ENCODE data around the gene TMEM107. TPM values are rescaled to one million over a fixed set of nuclear protein-coding genes. Genes with fewer than 3 reads are reported as not detected.
A peak's percentile ranks its signal among the peaks of the same experiment; 100 is the strongest.

The TMEM107 gene
- total and polyA plus RNA-seq, 5 donors = 7.1 to 11.4 (median 8.2) TPM

- intact Hi-C loops (cut with DNase I) = loop anchor here in 1 of 4 donors (10.0 kb wide), 1 partner anchor 64 kb away; the partner anchor contains the start of gene HES7
- Histone ChIP-seq H3K4me1 (ENCODE audit: control insufficient read depth, insufficient read depth, low read length) (peaks cover 9% of the 10 kb centered on the region), H3K9me3 (ENCODE audit: control insufficient read depth, low read length) (no peaks in the 10 kb centered on the region), H3K27me3 (ENCODE audit: control insufficient read depth, insufficient read depth) (no peaks in the 10 kb centered on the region), H3K4me3 (ENCODE audit: low read length) (peak overlapping the region; percentile 71), H3K27ac (ENCODE audit: low read length) (peak overlapping the region; percentile 98)
- no peak for ATAC-seq
- DNase-seq = peak; percentile 37 to 79 (median 73)
- WGBS = 4% methylated on average over 67 of the region's 67 CpGs
Measured at GRCh38 chr17:8189041-8189710, 13.0 kb upstream of the TMEM107 start.

GRCh38 chr17:8188263-8188839 lies 12.2 kb upstream of the TMEM107 start:
- 34% methylated on average over 12 of the region's 12 CpGs for WGBS
- H3K4me1 ChIP-seq (ENCODE audit: control insufficient read depth, insufficient read depth, low read length) = peaks cover 9% of the 10 kb centered on the region

GRCh38 chr17:8187517-8188262 lies 11.5 kb upstream of the TMEM107 start:
- peak overlapping the region; percentile 96 for H3K27ac ChIP-seq (ENCODE audit: low read length)
- under 1% methylated on average over 25 of the region's 25 CpGs for WGBS
- H3K9me3 ChIP-seq (ENCODE audit: control insufficient read depth, low read length) = no peaks in the 10 kb centered on the region
- peaks cover 9% of the 10 kb centered on the region for H3K4me1 ChIP-seq (ENCODE audit: control insufficient read depth, insufficient read depth, low read length)
- no peak overlapping the region for H3K4me3 ChIP-seq (ENCODE audit: low read length)
- no peaks in the 10 kb centered on the region for H3K27me3 ChIP-seq (ENCODE audit: control insufficient read depth, insufficient read depth)
- ATAC-seq = peak; percentile 70
- DNase-seq = peak; percentile 89 to 95 (median 94)
- intact Hi-C loops (cut with DNase I) = loop anchor here in 3 of 4 donors (2.0 to 10.0 kb wide), 5 partner anchors 33 to 69 kb away; partner anchors contain the start of genes HES7 (in 2 of the 3) and ALOXE3 (in 1 of the 3)

More at GRCh38 chr17:8188263-8188839, 12.2 kb upstream of the TMEM107 start:
- no peak for ATAC-seq
- Histone ChIP-seq H3K4me3 (ENCODE audit: low read length) (peak overlapping the region; percentile 71), H3K27ac (ENCODE audit: low read length) (peak overlapping the region; percentile 65), H3K9me3 (ENCODE audit: control insufficient read depth, low read length) (no peaks in the 10 kb centered on the region), H3K27me3 (ENCODE audit: control insufficient read depth, insufficient read depth) (no peaks in the 10 kb centered on the region)
- DNase-seq = peak in 1 of 3 donors; percentile 60
- intact Hi-C loops (cut with DNase I) = loop anchor here in 1 of 4 donors (10.0 kb wide), 1 partner anchor 64 kb away; the partner anchor contains the start of gene HES7

GRCh38 chr17:8186787-8187516 lies 10.8 kb upstream of the TMEM107 start:
- intact Hi-C loops (cut with DNase I) = loop anchor here in 3 of 4 donors (2.0 to 10.0 kb wide), 5 partner anchors 34 to 68 kb away; partner anchors contain the start of genes HES7 (in 2 of the 3) and ALOXE3 (in 1 of the 3)
- whole genome bisulfite sequencing = under 1% methylated on average over 32 of the region's 32 CpGs

GRCh38 chr17:8186446-8186786 lies 10.2 kb upstream of the TMEM107 start:
- ATAC-seq (no peak), DNase-seq (no peak)
- Histone ChIP-seq H3K4me1 (ENCODE audit: control insufficient read depth, insufficient read depth, low read length) (peaks cover 9% of the 10 kb centered on the region), H3K4me3 (ENCODE audit: low read length) (peak overlapping the region; percentile 39), H3K27ac (ENCODE audit: low read length) (peak overlapping the region; percentile 96), H3K9me3 (ENCODE audit: control insufficient read depth, low read length) (no peaks in the 10 kb centered on the region), H3K27me3 (ENCODE audit: control insufficient read depth, insufficient read depth) (no peaks in the 10 kb centered on the region)
- intact Hi-C loops (cut with DNase I) = loop anchor here in 3 of 4 donors (2.0 to 10.0 kb wide), 5 partner anchors 34 to 68 kb away; partner anchors contain the start of genes HES7 (in 2 of the 3) and ALOXE3 (in 1 of the 3)
- under 1% methylated on average over 23 of the region's 23 CpGs for WGBS

More at GRCh38 chr17:8186787-8187516, 10.8 kb upstream of the TMEM107 start:
- DNase-seq (peak; percentile 90 to 96 (median 95)), ATAC-seq (peak; percentile 69 to 75)
- Histone ChIP-seq H3K27me3 (ENCODE audit: control insufficient read depth, insufficient read depth) (no peaks in the 10 kb centered on the region), H3K9me3 (ENCODE audit: control insufficient read depth, low read length) (no peaks in the 10 kb centered on the region), H3K27ac (ENCODE audit: low read length) (peak overlapping the region; percentile 96), H3K4me3 (ENCODE audit: low read length) (peak overlapping the region; percentile 39), H3K4me1 (ENCODE audit: control insufficient read depth, insufficient read depth, low read length) (peaks cover 9% of the 10 kb centered on the region)

GRCh38 chr17:8185582-8186445 lies 9.6 kb upstream of the TMEM107 start:
- intact Hi-C loops (cut with DNase I) = loop anchor here in 3 of 4 donors (2.0 to 10.0 kb wide), 5 partner anchors 35 to 67 kb away; partner anchors contain the start of genes HES7 (in 2 of the 3) and ALOXE3 (in 1 of the 3)
- H3K9me3 ChIP-seq (ENCODE audit: control insufficient read depth, low read length) = no peaks in the 10 kb centered on the region
- H3K4me3 ChIP-seq (ENCODE audit: low read length) = peak overlapping the region; percentile 39
- DNase-seq (peak; percentile 79 to 95 (median 94)), ATAC-seq (peak; percentile 32 to 42)
- peaks cover 9% of the 10 kb centered on the region for H3K4me1 ChIP-seq (ENCODE audit: control insufficient read depth, insufficient read depth, low read length)
- H3K27me3 ChIP-seq (ENCODE audit: control insufficient read depth, insufficient read depth) = no peaks in the 10 kb centered on the region
- peak overlapping the region; percentile 10 for H3K27ac ChIP-seq (ENCODE audit: low read length)
- WGBS = under 1% methylated on average over 44 of the region's 44 CpGs

- intact Hi-C loops (cut with DNase I) = loop anchor here in 1 of 4 donors (10.0 kb wide), 1 partner anchor 52 kb away; the partner anchor contains the start of gene HES7
- Histone ChIP-seq H3K9me3 (ENCODE audit: control insufficient read depth, low read length) (no peaks in the 10 kb centered on the region), H3K4me1 (ENCODE audit: control insufficient read depth, insufficient read depth, low read length) (peaks cover 6% of the 10 kb centered on the region), H3K27ac (ENCODE audit: low read length) (peak overlapping the region; percentile 9), H3K27me3 (ENCODE audit: control insufficient read depth, insufficient read depth) (no peaks in the 10 kb centered on the region), H3K4me3 (ENCODE audit: low read length) (peak overlapping the region; percentile 74)
- WGBS = 65% methylated on average over 19 of the region's 19 CpGs
- no peak for ATAC-seq
- DNase-seq = peak in 1 of 3 donors; percentile 35
Measured at GRCh38 chr17:8176998-8177731, 985 bp upstream of the TMEM107 start.

GRCh38 chr17:8175795-8176196 lies 384 bp downstream of the TMEM107 start:
- WGBS = 9% methylated on average over 11 of the region's 11 CpGs
- peak overlapping the region; percentile 70 for H3K27ac ChIP-seq (ENCODE audit: low read length)
- no peaks in the 10 kb centered on the region for H3K9me3 ChIP-seq (ENCODE audit: control insufficient read depth, low read length)
- DNase-seq = no peak
- peak overlapping the region; percentile 74 for H3K4me3 ChIP-seq (ENCODE audit: low read length)
- intact Hi-C loops (cut with DNase I) = loop anchor here in 1 of 4 donors (10.0 kb wide), 1 partner anchor 51 kb away; the partner anchor contains the start of gene HES7
- peaks cover 6% of the 10 kb centered on the region for H3K4me1 ChIP-seq (ENCODE audit: control insufficient read depth, insufficient read depth, low read length)
- H3K27me3 ChIP-seq (ENCODE audit: control insufficient read depth, insufficient read depth) = no peaks in the 10 kb centered on the region
- peak; percentile 13 to 27 for ATAC-seq

GRCh38 chr17:8173871-8174322 lies 2.3 kb downstream of the TMEM107 start:
- H3K9me3 ChIP-seq (ENCODE audit: control insufficient read depth, low read length) = no peaks in the 10 kb centered on the region
- H3K4me3 ChIP-seq (ENCODE audit: low read length) = peak overlapping the region; percentile 63
- WGBS = 3% methylated on average over 14 of the region's 14 CpGs
- ATAC-seq (no peak), DNase-seq (no peak)
- intact Hi-C loops (cut with DNase I) = loop anchor here in 1 of 4 donors (10.0 kb wide), 1 partner anchor 49 kb away; the partner anchor contains the start of gene HES7
- H3K4me1 ChIP-seq (ENCODE audit: control insufficient read depth, insufficient read depth, low read length) = peaks cover 6% of the 10 kb centered on the region
- peak overlapping the region; percentile 95 for H3K27ac ChIP-seq (ENCODE audit: low read length)
- no peaks in the 10 kb centered on the region for H3K27me3 ChIP-seq (ENCODE audit: control insufficient read depth, insufficient read depth)
